Activated CD8-positive, alpha-beta memory T cell treated with anti-CD3 and anti-CD28 coated beads, Interleukin-2, amount 50 U/mL, for 1 hour (primary cell): ENCODE results near the gene ANKDD1B.
"Not testable (repeated sequence)": the region's sequence is repeated elsewhere in the genome, so short reads cannot be mapped to it uniquely, and the experiment has no call there.

ENCODE experiments used
- DNase-seq: peaks from one replicate; pipeline ENCODE4 v3.0.0-alpha.2; 2020; ENCODE audit errors: extremely low read depth

ANKDD1B gene

DNA sequence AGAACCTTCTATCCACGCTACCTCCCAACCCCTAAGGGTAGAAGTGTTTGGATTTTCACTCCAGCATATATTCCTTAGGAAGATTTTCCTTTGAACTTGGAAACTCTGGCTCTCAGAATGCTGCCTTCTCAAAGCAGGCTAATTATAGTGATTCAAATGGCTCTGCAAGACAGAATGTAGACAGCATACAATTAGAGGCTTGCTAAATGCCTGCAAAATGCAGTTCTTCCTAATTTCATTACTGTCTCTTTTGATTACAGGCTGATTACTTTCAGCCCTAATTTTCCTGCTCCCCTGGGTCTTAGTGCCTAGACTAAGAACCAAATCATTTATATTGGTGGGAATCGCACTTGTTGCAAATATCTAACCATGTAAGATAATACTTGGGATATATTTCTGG lies 50.8 kb downstream of the ANKDD1B start:
- DNase-seq = no peak

GRCh38 chr5:75663579-75664284 lies 52.5 kb downstream of the ANKDD1B start:
- DNase-seq = no peak

- DNase-seq = no peak
Measured at GRCh38 chr5:75664979-75665378, 53.7 kb downstream of the ANKDD1B start.

GRCh38 chr5:75666801-75667200 lies 55.5 kb downstream of the ANKDD1B start:
- no peak for DNase-seq

DNA sequence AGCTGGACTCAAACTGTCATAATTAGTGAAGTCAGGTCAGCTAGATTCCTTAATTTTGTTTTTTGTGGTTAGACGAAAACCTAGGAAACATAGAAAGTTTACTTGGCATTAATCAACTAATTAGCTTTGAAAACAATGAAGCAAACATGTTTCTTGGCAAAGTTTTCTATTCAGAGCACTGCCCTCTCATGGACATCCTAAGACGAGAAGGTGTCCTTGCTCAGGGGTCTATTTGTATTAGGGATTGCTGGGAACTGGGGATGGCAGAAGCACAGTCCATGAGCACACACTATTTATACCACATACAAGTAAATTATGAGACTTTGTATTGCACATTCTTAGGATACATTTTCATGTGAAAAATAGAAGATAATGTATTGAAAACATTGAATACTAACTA lies 56.3 kb downstream of the ANKDD1B start:
- no peak for DNase-seq

DNA sequence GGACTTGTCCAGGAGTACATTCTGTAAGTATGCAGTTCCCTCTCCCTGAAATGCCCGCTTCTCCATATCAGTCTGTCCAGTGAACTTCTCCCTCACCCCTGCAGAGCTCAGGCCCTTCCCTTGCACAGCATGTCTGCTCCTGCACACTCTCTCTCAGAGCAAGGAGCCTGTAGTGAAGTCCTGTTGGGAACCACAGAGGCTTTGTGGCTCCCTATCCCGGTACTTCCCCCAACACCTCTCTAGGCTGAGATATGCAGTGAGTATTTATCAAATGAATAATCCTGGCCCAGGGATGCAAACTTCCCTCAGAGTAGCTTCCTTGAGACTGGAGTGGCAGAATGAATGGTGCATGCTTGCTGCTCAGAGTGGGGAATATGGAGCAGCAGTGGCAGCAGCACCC lies 57.2 kb downstream of the ANKDD1B start:
- no peak for DNase-seq

DNA sequence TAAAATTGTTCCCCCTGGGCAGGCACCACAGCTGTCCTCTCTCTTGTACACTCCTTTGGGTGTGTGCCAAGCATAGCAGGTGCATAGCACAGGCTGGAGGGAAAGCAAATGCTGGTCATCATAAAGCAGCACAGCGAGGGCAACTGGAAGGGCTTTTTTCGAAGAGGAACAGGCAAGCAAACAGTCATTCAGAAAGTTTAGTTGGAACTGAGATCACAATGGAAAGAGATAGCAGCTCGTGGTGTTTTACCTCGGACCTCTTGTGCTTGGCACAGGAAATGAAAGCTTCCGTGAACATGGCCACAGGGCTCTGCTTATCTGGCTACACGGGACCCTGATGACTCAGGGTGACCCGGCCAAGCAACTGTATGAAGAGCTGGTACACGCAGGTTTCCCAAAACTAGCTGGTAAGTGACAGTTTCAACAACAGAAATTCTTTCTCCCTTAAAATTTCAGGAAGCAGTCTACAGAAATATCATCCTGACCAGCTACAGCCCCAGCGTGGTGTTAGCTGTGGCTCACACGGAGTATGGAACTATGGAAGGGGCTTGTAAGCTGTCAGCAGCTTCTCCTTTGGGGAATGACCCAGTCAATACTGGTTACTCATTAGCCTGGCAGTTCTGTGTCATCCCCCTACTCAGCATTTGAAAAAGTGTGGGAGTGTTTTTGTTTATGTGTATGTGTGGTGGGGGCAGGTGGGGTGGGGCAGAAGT lies 57.9 kb downstream of the ANKDD1B start:
- DNase-seq = no peak

GRCh38 chr5:75670577-75670976 lies 59.3 kb downstream of the ANKDD1B start:
- no peak for DNase-seq

DNA sequence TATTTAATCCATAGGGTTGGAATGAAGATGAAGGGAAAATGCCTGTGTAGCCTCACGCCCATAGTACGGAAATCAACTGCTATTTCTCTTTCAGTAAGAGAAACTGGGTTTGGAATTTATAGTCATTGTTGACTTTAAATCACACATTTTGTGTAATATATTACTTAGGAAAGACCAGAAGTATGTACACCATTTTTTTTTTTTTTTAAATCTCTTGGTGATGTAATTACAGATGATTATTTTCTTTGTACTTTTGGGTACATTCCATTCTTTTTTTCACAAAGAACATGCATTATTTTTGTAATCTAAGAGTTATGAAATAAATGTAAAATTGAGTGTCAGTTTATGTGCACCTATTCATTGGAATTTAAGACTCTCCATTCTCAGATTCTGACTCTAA lies 60.3 kb downstream of the ANKDD1B start:
- no peak for DNase-seq

- DNase-seq = no peak
Measured at GRCh38 chr5:75672616-75673015, 61.4 kb downstream of the ANKDD1B start.

- no peak for DNase-seq
Measured at GRCh38 chr5:75675783-75676182, 64.5 kb downstream of the ANKDD1B start.

- no peak for DNase-seq
Measured at GRCh38 chr5:75677607-75678006, 66.4 kb downstream of the ANKDD1B start.

DNA sequence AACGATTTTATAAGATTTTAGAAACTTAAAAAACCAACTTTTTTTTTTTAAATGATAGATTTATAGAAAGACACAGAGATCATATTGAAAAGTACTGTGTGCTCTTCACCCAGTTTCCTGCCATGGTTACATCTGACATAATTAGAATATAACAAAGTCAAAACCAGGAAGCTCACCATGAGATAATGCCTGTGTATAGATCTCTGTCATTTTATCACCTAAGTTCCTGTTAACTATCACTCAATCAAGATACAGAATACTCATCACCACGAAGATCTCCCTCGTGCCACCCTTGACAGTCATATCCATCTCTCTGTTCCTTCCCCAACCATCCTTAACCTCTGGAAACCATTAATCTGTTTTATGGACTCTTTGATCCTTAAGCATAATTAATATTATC lies 66.9 kb downstream of the ANKDD1B start:
- DNase-seq = no peak

- no peak for DNase-seq
Measured at GRCh38 chr5:75681125-75681830, 70.0 kb downstream of the ANKDD1B start.

GRCh38 chr5:75685141-75685540 lies 73.9 kb downstream of the ANKDD1B start:
- no peak for DNase-seq

GRCh38 chr5:75686480-75686879 lies 75.2 kb downstream of the ANKDD1B start:
- DNase-seq = no peak

- no peak for DNase-seq
Measured at GRCh38 chr5:75690669-75691068, 79.4 kb downstream of the ANKDD1B start.

DNA sequence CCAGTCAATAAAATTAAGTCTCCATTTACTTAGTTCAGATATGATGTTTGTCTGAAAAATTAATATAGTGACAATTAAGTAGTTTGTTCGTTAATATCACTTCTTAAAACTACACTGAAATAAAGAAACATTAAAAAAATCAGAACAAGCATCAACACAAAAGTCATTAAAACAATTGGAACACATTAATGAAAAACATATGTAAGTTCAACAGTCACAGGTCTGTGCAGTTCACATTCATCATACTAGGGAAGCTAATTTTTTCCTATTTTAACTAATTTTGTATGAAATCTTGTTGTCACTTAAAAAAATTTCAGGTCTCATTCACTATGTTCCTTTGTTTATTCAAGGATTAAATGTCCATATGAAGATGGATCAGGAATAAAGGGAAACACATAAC lies 83.5 kb downstream of the ANKDD1B start:
- no peak for DNase-seq

GRCh38 chr5:75695472-75696351 lies 84.5 kb downstream of the ANKDD1B start:
- not testable (repeated sequence) for DNase-seq

DNA sequence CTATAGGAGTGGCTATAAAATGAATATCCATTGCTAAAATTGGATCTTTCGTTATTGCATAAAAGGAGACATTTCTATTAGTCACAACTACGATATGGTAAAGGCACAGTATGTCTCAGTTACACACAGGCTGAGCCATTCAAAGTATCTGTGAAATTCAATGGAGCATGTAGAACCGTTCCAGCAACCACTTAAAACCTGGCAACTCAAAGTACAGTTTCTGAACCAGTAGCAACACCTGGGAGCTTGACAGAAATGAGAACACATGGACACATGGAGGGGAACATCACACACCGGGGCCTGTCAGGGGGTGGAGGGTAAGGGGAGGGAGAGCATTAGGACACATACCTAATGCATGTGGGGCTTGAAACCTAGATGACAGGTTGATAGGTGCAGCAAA lies 90.6 kb downstream of the ANKDD1B start:
- no peak for DNase-seq

DNA sequence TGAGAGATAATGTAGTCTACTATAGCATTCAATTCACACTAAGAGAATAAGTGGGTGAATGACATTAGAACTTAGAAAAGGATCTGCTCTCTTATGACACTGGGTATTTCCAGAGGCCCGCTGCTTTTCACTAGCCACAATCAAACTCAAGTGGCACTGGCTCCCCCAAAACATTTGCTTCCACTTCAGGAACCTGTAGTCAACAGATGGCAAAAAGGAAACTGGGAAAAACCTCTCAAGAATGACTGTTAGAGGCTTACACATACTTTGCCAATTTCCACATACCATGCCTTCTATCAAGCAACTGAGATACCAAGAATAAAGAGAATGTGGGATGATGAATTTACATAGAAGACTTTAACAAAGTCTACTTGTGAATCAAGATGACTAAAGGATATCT lies 94.8 kb downstream of the ANKDD1B start:
- no peak for DNase-seq

- no peak for DNase-seq
Measured at GRCh38 chr5:75706775-75707174, 95.5 kb downstream of the ANKDD1B start.
